RWPE2 (cell line): ENCODE measurements around the gene CLMN.

Experiments
- ATAC-seq: fragments of 200-7000 bp; cut with Tn5 transposase; 3 replicates; pipeline ENCODE4 v1.9.1; 2021; ENCODE audit warnings: low read depth
- DNase-seq: peaks from one replicate; pipeline ENCODE4 v3.0.0-alpha.2; 2020; ENCODE audit warnings: low spot score
- H3K27ac ChIP-seq: fragments of 450-650 bp; 2 replicates; pipeline ENCODE4 v1.5.1; 2017; ENCODE audit warnings: mild to moderate bottlenecking; ENCODE audit not compliant: poor library complexity, severe bottlenecking
- H3K27me3 ChIP-seq: fragments of 250-450 bp; sonication (Bioruptor Pico); 2 replicates; pipeline ENCODE4 v1.5.1; 2021; ENCODE audit warnings: mild to moderate bottlenecking, moderate library complexity; ENCODE audit not compliant: insufficient read depth, poor library complexity, severe bottlenecking
- H3K36me3 ChIP-seq: fragments of 250-450 bp; sonication (Bioruptor Pico); 2 replicates; pipeline ENCODE4 v1.5.1; 2020; ENCODE audit warnings: low read depth, mild to moderate bottlenecking, moderate library complexity
- H3K4me1 ChIP-seq: fragments of 250-450 bp; sonication (Bioruptor Pico); 2 replicates; pipeline ENCODE4 v1.5.1; 2021; ENCODE audit warnings: mild to moderate bottlenecking, moderate library complexity; ENCODE audit not compliant: insufficient read depth, poor library complexity, severe bottlenecking
- H3K4me3 ChIP-seq: fragments of 250-450 bp; sonication (Bioruptor Pico); 2 replicates; pipeline ENCODE4 v1.5.1; 2021; ENCODE audit warnings: mild to moderate bottlenecking, moderate library complexity; ENCODE audit not compliant: severe bottlenecking
- H3K9me3 ChIP-seq: fragments of 250-450 bp; sonication (Bioruptor Pico); 2 replicates; pipeline ENCODE4 v1.5.1; 2021; ENCODE audit warnings: mild to moderate bottlenecking, moderate library complexity; ENCODE audit not compliant: severe bottlenecking
- TF ChIP-seq, protein P1 (sequence below): fragments of 450-650 bp; IDR thresholded peaks from one replicate; pipeline ENCODE4 v1.5.1; 2017; ENCODE audit warnings: mild to moderate bottlenecking, moderate library complexity; ENCODE audit not compliant: poor library complexity, severe bottlenecking

Gene CLMN

GRCh38 chr14:95193081-95193480 lies 126.6 kb downstream of the CLMN start:
- no peak for ATAC-seq
- no peaks in the 10 kb centered on the region for H3K4me1 ChIP-seq
- no peaks in the 10 kb centered on the region for H3K36me3 ChIP-seq
- no peaks in the 10 kb centered on the region for H3K27me3 ChIP-seq
- no peak overlapping the region for H3K4me3 ChIP-seq
- DNase-seq, result no peak
- H3K27ac ChIP-seq, result no peak overlapping the region
- peaks cover 1% of the 10 kb centered on the region for H3K9me3 ChIP-seq
- TF ChIP-seq, protein P1, sequence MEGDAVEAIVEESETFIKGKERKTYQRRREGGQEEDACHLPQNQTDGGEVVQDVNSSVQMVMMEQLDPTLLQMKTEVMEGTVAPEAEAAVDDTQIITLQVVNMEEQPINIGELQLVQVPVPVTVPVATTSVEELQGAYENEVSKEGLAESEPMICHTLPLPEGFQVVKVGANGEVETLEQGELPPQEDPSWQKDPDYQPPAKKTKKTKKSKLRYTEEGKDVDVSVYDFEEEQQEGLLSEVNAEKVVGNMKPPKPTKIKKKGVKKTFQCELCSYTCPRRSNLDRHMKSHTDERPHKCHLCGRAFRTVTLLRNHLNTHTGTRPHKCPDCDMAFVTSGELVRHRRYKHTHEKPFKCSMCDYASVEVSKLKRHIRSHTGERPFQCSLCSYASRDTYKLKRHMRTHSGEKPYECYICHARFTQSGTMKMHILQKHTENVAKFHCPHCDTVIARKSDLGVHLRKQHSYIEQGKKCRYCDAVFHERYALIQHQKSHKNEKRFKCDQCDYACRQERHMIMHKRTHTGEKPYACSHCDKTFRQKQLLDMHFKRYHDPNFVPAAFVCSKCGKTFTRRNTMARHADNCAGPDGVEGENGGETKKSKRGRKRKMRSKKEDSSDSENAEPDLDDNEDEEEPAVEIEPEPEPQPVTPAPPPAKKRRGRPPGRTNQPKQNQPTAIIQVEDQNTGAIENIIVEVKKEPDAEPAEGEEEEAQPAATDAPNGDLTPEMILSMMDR, result no peak

DNA sequence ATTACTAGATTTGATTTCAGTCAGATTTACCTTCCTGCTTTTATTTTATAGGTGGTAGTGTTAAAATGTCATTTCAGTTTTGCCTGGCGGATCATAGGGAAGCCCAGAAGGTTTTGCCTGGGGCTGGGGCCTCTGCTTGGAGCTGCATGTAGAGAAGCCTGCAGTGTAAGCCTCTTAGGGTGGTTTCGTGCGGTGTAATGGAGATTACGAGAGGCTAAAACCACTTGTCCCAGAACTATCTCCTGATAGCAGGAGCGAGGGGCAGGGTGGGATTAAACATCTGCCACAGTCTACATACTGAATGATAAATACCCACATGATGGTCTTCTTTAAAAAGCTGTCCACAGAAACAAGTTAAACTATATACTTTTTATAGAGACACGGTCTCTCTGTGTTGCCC lies 127.4 kb downstream of the CLMN start:
- ATAC-seq, result no peak
- Histone ChIP-seq H3K27me3 (no peaks in the 10 kb centered on the region), H3K4me3 (no peak overlapping the region), H3K4me1 (no peaks in the 10 kb centered on the region), H3K27ac (no peak overlapping the region), H3K9me3 (peaks cover 3% of the 10 kb centered on the region), H3K36me3 (no peaks in the 10 kb centered on the region)
- DNase-seq, result no peak
- TF ChIP-seq, protein P1, result no peak

DNA sequence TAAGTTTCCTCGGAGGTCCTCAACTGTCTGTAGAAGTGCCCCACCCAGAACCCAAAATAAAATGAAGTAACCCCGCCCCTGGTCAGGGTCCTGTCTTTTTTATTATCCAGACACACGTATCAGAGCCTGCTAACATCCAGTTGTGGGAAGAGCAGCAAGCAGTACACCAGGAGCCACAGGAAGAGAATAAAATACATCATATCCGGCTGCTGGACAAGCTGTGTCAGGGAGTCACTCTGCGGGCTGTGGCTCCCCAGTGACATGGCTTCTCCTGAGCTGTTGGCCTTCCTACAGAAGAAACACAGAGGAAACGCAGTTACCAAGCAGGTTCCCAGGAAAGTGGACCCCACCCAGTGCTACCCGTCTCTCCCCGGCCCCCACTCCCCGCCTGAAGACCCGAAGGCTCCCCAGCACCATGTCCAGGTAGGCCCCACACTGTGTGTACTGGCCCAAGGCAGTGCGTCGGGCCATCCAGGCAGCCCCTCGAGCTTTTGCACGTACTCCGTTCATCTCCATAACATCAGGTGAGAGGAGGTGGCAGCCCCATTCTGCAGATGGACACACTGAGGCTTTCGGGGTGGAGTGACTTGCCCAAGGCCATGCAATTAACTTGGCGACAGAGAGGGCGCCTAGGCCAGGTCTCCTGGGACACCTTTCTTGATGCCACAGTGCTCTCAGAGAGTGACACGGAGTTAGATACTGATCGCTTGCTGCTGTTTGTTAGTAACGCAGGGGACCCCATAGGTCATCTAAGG lies 128.1 kb downstream of the CLMN start:
- Histone ChIP-seq H3K36me3 (no peaks in the 10 kb centered on the region), H3K27me3 (no peaks in the 10 kb centered on the region), H3K4me3 (no peak overlapping the region), H3K27ac (no peak overlapping the region), H3K9me3 (peaks cover 3% of the 10 kb centered on the region), H3K4me1 (no peaks in the 10 kb centered on the region)
- DNase-seq (no peak), ATAC-seq (no peak)
- TF ChIP-seq, protein P1, result no peak

- TF ChIP-seq, protein P1, result no peak
- ATAC-seq (no peak), DNase-seq (no peak)
- Histone ChIP-seq H3K27me3 (no peaks in the 10 kb centered on the region), H3K36me3 (no peaks in the 10 kb centered on the region), H3K4me1 (no peaks in the 10 kb centered on the region), H3K27ac (no peak overlapping the region), H3K4me3 (no peak overlapping the region), H3K9me3 (peaks cover 3% of the 10 kb centered on the region)
These were observed 128.9 kb downstream of the CLMN start for GRCh38 chr14:95190857-95191256.

- no peaks in the 10 kb centered on the region for H3K36me3 ChIP-seq
- H3K4me1 ChIP-seq, result no peaks in the 10 kb centered on the region
- TF ChIP-seq, protein P1, result no peak
- ATAC-seq (no peak), DNase-seq (no peak)
- H3K27me3 ChIP-seq, result no peaks in the 10 kb centered on the region
- H3K4me3 ChIP-seq, result no peak overlapping the region
- no peak overlapping the region for H3K27ac ChIP-seq
- H3K9me3 ChIP-seq, result peaks cover 3% of the 10 kb centered on the region
These were observed 129.3 kb downstream of the CLMN start for GRCh38 chr14:95190346-95190840.
